HepG2 (cell line): ENCODE data around the gene DAZAP1. TPM values are rescaled to one million over a fixed set of nuclear protein-coding genes. Genes with fewer than 3 reads are reported as not detected.

Source experiments
- AGO2 ChIP-seq: fragments of 200-400 bp; formaldehyde crosslinking; optimal IDR thresholded peaks from 2 replicates; pipeline ENCODE3; 2017; ENCODE audit warnings: mild to moderate bottlenecking, low read depth, low read length, moderate library complexity
- ATF5 ChIP-seq: sonication (generic); formaldehyde crosslinking; IDR thresholded peaks from 2 replicates; pipeline ENCODE4 v1.4.0; 2020; ENCODE audit warnings: mild to moderate bottlenecking, low read depth, missing genetic modification reagents
- FOSL1 ChIP-seq: sonication (generic); formaldehyde crosslinking; IDR thresholded peaks from 2 replicates; pipeline ENCODE4 v1.9.0; 2021; ENCODE audit warnings: missing genetic modification reagents, borderline replicate concordance
- GMEB1 ChIP-seq: sonication (generic); formaldehyde crosslinking; IDR thresholded peaks from 2 replicates; pipeline ENCODE4 v1.5.1; 2020; ENCODE audit warnings: missing genetic modification reagents, mild to moderate bottlenecking, borderline replicate concordance
- HIC2 ChIP-seq: sonication (generic); formaldehyde crosslinking; IDR thresholded peaks from 2 replicates; pipeline ENCODE4 v1.9.0; 2022; ENCODE audit warnings: low read depth, missing genetic modification reagents
- MEF2D ChIP-seq: sonication (generic); formaldehyde crosslinking; IDR thresholded peaks from 2 replicates; pipeline ENCODE4 v1.5.1; 2020; ENCODE audit warnings: mild to moderate bottlenecking, missing genetic modification reagents
- NCOR1 ChIP-seq: fragments of 200-600 bp; sonication (generic); IDR thresholded peaks from 2 replicates; pipeline ENCODE4 v1.7.0; 2017; ENCODE audit warnings: antibody characterized with exemption, low read length, borderline replicate concordance
- PAWR ChIP-seq: sonication (generic); formaldehyde crosslinking; IDR thresholded peaks from 2 replicates; pipeline ENCODE4 v1.4.0; 2020; ENCODE audit warnings: missing genetic modification reagents, mild to moderate bottlenecking, borderline replicate concordance
- POLR2AphosphoS2 ChIP-seq: IDR thresholded peaks from 2 replicates; pipeline ENCODE4 v1.6.1; 2011; ENCODE audit warnings: low read depth, low read length, improper control_type of control experiment
- POLR2G ChIP-seq: fragments of 200-400 bp; formaldehyde crosslinking; IDR thresholded peaks from 2 replicates; pipeline ENCODE4 v1.6.1; 2018; ENCODE audit warnings: mild to moderate bottlenecking, low read depth, low read length, moderate library complexity
- RARA ChIP-seq: IDR thresholded peaks from 2 replicates; pipeline ENCODE4 v1.6.1; 2016; ENCODE audit warnings: missing genetic modification reagents, missing compliant biosample characterization
- RFX5 ChIP-seq: IDR thresholded peaks from 2 replicates; pipeline ENCODE4 v1.6.1; 2011; ENCODE audit warnings: low read depth, low read length, improper control_type of control experiment
- SKIL ChIP-seq: sonication (generic); formaldehyde crosslinking; IDR thresholded peaks from 2 replicates; pipeline ENCODE4 v1.8.0; 2022; ENCODE audit warnings: missing genetic modification reagents, mild to moderate bottlenecking, moderate library complexity, borderline replicate concordance
- SOX6 ChIP-seq, 2 experiments: fragments of 450-650 bp in 1 of 2; sonication (generic) in 1 of 2; formaldehyde crosslinking in 1 of 2; IDR thresholded peaks; 2 replicates each; pipeline versions ENCODE4 v1.4.0 to v1.6.1; 2017 to 2020; ENCODE audit warnings: antibody characterized with exemption in 1 of 2, mild to moderate bottlenecking in 1 of 2, missing genetic modification reagents in 1 of 2
- ZFP36L2 ChIP-seq: sonication (generic); formaldehyde crosslinking; IDR thresholded peaks from 2 replicates; pipeline ENCODE4 v1.4.0; 2020; ENCODE audit warnings: missing genetic modification reagents
- ZNF251 ChIP-seq: sonication (generic); formaldehyde crosslinking; IDR thresholded peaks from 2 replicates; pipeline ENCODE4 v1.9.0; 2021; ENCODE audit warnings: mild to moderate bottlenecking, missing genetic modification reagents
- ZNF687 ChIP-seq: sonication (generic); formaldehyde crosslinking; IDR thresholded peaks from 2 replicates; pipeline ENCODE4 v1.5.1; 2020; ENCODE audit warnings: mild to moderate bottlenecking, missing genetic modification reagents, moderate library complexity
- polyA plus RNA-seq, 8 experiments: library from polyadenylated mRNA; depleted of rRNA in 3 of 8; stranded (reverse) in 7 of 8; unstranded in 1 of 8; fragments of >200 nt; fragmentation: Illumina TruSeq in 4 of 8; extraction: Trizol in 4 of 8; gene quantifications; 2 replicates each; pipeline versions ENCODE4 v1.2.1 to v1.2.3, GENCODE V29; 2011 to 2016; ENCODE audit warnings: low read depth in 4 of 8, missing spikeins in 1 of 8, mixed read lengths in 1 of 8; ENCODE audit not compliant: insufficient read depth in 1 of 8
- total RNA-seq, 5 experiments: library from RNA; depleted of rRNA; stranded (reverse); fragments of >200 nt; fragmentation: Illumina TruSeq; extraction: Trizol; gene quantifications; 2 replicates each; pipeline ENCODE4 v1.2.3, GENCODE V29; 2016; ENCODE audit warnings: low read depth in 1 of 5

The DAZAP1 gene
- total and polyA plus RNA-seq, 2 of the 13 experiments (the other 11 are each of a cell fraction or from before 2014, with no cell fraction given) = 63.3 to 79.2 TPM

GRCh38 chr19:1383312-1384084, 23.9 kb upstream of the DAZAP1 start, which contains the start of gene NDUFS7 (continued):
- TF ChIP-seq SKIL (CRISPR knock-in tag) (peak; percentile 74), ZNF251 (CRISPR knock-in tag) (peak; percentile 96), PAWR (CRISPR knock-in tag) (peak; percentile 76; the same call in 1 of the 2 replicates), RARA (CRISPR knock-in tag) (peak; percentile 95), POLR2G (peak; percentile 72), FOSL1 (no peak), RFX5 (no peak; the same call in 1 of the 2 replicates), HIC2 (CRISPR knock-in tag) (peak; percentile 44; the same call in 1 of the 2 replicates), ZNF687 (CRISPR knock-in tag) (peak; percentile 98), AGO2 (peak; percentile 50), MEF2D (CRISPR knock-in tag) (peak; percentile 96), GMEB1 (CRISPR knock-in tag) (peak; percentile 93), NCOR1 (peak; percentile 86; the same call in 1 of the 2 replicates), ATF5 (CRISPR knock-in tag) (peak; percentile 94; the same call in 1 of the 2 replicates), POLR2AphosphoS2 (peak; percentile 98), SOX6 (IDR thresholded peaks at IDR 0.05) (no peak), SOX6 (CRISPR knock-in tag; IDR thresholded peaks at IDR 0.05) (peak; percentile 85), ZFP36L2 (CRISPR knock-in tag) (no peak)
